Upper lobe of left lung (tissue), 4 donors: Measurements from ENCODE around the gene ILF3.

Experiments
- CTCF ChIP-seq, 6 experiments: fragments of 450-650 bp in 4 of 6; fragments of 200-600 bp in 2 of 6; sonication (generic) in 2 of 6; IDR thresholded peaks; one replicate each; pipeline ENCODE4 v1.5.1; 2016 to 2019; ENCODE audit warnings: antibody characterized with exemption in 6 of 6
- EP300 ChIP-seq, 4 donors: sonication (generic); formaldehyde crosslinking; IDR thresholded peaks; one replicate each; pipeline ENCODE4 v1.5.1; 2017; ENCODE audit warnings: antibody characterized with exemption in 4 of 4, control low read depth in 2 of 4

- TF ChIP-seq CTCF (IDR thresholded peaks at IDR 0.05) (no peak), EP300 (IDR thresholded peaks at IDR 0.05) (no peak)
Measured at GRCh38 chr19:10730932-10731331, 76.8 kb downstream of the ILF3 start.
